GM12878 (cell line): Measurements from ENCODE around the gene EIF2S2. TPM values are rescaled to one million over a fixed set of nuclear protein-coding genes. Genes with fewer than 3 reads are reported as not detected.

Experiments used
- ASH2L ChIP-seq: fragments of 300-600, 200-600 bp; sonication (generic); IDR thresholded peaks from 2 replicates; pipeline ENCODE4 v1.6.1; 2017; ENCODE audit warnings: low read depth, mild to moderate bottlenecking, borderline replicate concordance
- BHLHE40 ChIP-seq, 2 experiments: fragments of 450-650 bp in 1 of 2; IDR thresholded peaks; 2 replicates each; pipeline ENCODE4 v1.6.1; 2011 to 2017; ENCODE audit warnings: low read depth in 2 of 2, borderline replicate concordance in 1 of 2, improper control_type of control experiment in 1 of 2, low read length in 1 of 2, mild to moderate bottlenecking in 1 of 2
- ETV6 ChIP-seq, 2 experiments: fragments of 450-650 bp in 1 of 2; IDR thresholded peaks in 1 of 2; conservative IDR thresholded peaks in 1 of 2; 2 replicates each; pipeline ENCODE4 v1.6.1; 2014; ENCODE audit warnings: antibody characterized with exemption in 1 of 2, borderline replicate concordance in 1 of 2, low read depth in 1 of 2, mild to moderate bottlenecking in 1 of 2, moderate library complexity in 1 of 2
- HDAC2 ChIP-seq: fragments of 200-600 bp; sonication (generic); IDR thresholded peaks from 2 replicates; pipeline ENCODE4 v1.6.1; 2017
- MEF2A ChIP-seq: IDR thresholded peaks from 2 replicates; pipeline ENCODE4 v1.6.1; 2011; ENCODE audit warnings: low read depth, mild to moderate bottlenecking, low read length, moderate library complexity; ENCODE audit not compliant: insufficient read depth
- NR2C1 ChIP-seq: fragments of 450-650 bp; IDR thresholded peaks from 2 replicates; pipeline ENCODE4 v1.6.1; 2017; ENCODE audit warnings: antibody characterized with exemption, mild to moderate bottlenecking, moderate library complexity
- PML ChIP-seq: IDR thresholded peaks from 2 replicates; pipeline ENCODE4 v1.6.1; 2012; ENCODE audit warnings: low read length, inconsistent platforms
- RBBP5 ChIP-seq: fragments of 200-600 bp; sonication (generic); conservative IDR thresholded peaks from 2 replicates; pipeline ENCODE4 v1.6.1; 2016
- SKIL ChIP-seq: fragments of 450-650 bp; IDR thresholded peaks from 2 replicates; pipeline ENCODE4 v1.6.1; 2017; ENCODE audit warnings: mild to moderate bottlenecking, low read depth, inconsistent platforms; ENCODE audit not compliant: poor library complexity, severe bottlenecking
- SUZ12 ChIP-seq: fragments of 200-600 bp; sonication (generic); IDR thresholded peaks from one replicate; pipeline ENCODE4 v1.6.1; 2018; ENCODE audit warnings: antibody characterized with exemption, mild to moderate bottlenecking; ENCODE audit not compliant: unreplicated experiment
- WRNIP1 ChIP-seq: IDR thresholded peaks from 2 replicates; pipeline ENCODE4 v1.6.1; 2011; ENCODE audit warnings: low read depth, low read length, improper control_type of control experiment, borderline replicate concordance
- YY1 ChIP-seq: IDR thresholded peaks from 2 replicates; pipeline ENCODE4 v1.6.1; 2011; ENCODE audit warnings: low read depth, mild to moderate bottlenecking, low read length
- ZNF207 ChIP-seq: fragments of 450-650 bp; IDR thresholded peaks from 2 replicates; pipeline ENCODE4 v1.6.1; 2014; ENCODE audit warnings: antibody characterized with exemption, mild to moderate bottlenecking, borderline replicate concordance
- polyA plus RNA-seq, 11 experiments: library from polyadenylated mRNA; depleted of rRNA in 4 of 11; unstranded in 6 of 11; stranded (reverse) in 5 of 11; fragments of >200 nt; fragmentation: Nextera tagmentation in 4 of 11; fragmentation: Illumina TruSeq in 1 of 11; extraction: Ambion mirVana in 4 of 11; extraction: Trizol in 1 of 11; gene quantifications; 1 replicate in 1 of 11; 2 replicates in 10 of 11; pipeline versions ENCODE4 v1.2.1 to v1.2.3, GENCODE V29; 2011 to 2016; ENCODE audit warnings: inconsistent platforms in 2 of 11, missing spikeins in 2 of 11, low read depth in 1 of 11
- total RNA-seq, 4 experiments: library from RNA; depleted of rRNA in 3 of 4; stranded (reverse); fragments of >200 nt in 3 of 4; fragmentation: Illumina TruSeq in 1 of 4; extraction: Trizol in 1 of 4; gene quantifications; 2 replicates each; pipeline versions ENCODE4 v1.2.1 to v1.2.3, GENCODE V29; 2013 to 2021
- TF ChIP-seq, protein P1 (sequence below): fragments of 450-650 bp; IDR thresholded peaks from 2 replicates; pipeline ENCODE4 v1.6.1; 2018; ENCODE audit warnings: borderline replicate concordance, mild to moderate bottlenecking; ENCODE audit not compliant: partially characterized antibody
- TF ChIP-seq, protein P2 (sequence below): fragments of 450-650 bp; IDR thresholded peaks from 2 replicates; pipeline ENCODE4 v1.6.1; 2017; ENCODE audit warnings: antibody characterized with exemption, mild to moderate bottlenecking, moderate library complexity
- TF ChIP-seq, protein P3 (sequence below): fragments of 450-650 bp; IDR thresholded peaks from 2 replicates; pipeline ENCODE4 v1.6.1; 2016; ENCODE audit warnings: mild to moderate bottlenecking, moderate library complexity, borderline replicate concordance

Gene EIF2S2
- total and polyA plus RNA-seq, 10 of the 15 experiments (the other 5 are each of a cell fraction or from before 2014, with no cell fraction given) = 60.2 to 153 (median 84.3) TPM

- TF ChIP-seq, protein P1, sequence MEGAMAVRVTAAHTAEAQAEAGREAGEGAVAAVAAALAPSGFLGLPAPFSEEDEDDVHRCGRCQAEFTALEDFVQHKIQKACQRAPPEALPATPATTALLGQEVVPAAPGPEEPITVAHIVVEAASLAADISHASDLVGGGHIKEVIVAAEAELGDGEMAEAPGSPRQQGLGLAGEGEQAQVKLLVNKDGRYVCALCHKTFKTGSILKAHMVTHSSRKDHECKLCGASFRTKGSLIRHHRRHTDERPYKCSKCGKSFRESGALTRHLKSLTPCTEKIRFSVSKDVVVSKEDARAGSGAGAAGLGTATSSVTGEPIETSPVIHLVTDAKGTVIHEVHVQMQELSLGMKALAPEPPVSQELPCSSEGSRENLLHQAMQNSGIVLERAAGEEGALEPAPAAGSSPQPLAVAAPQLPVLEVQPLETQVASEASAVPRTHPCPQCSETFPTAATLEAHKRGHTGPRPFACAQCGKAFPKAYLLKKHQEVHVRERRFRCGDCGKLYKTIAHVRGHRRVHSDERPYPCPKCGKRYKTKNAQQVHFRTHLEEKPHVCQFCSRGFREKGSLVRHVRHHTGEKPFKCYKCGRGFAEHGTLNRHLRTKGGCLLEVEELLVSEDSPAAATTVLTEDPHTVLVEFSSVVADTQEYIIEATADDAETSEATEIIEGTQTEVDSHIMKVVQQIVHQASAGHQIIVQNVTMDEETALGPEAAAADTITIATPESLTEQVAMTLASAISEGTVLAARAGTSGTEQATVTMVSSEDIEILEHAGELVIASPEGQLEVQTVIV = no peak
- TF ChIP-seq HDAC2 (no peak), ZNF207 (peak; percentile 60), RBBP5 (no peak), ETV6 (conservative IDR thresholded peaks at IDR 0.05 in 1 of 2, IDR thresholded peaks at IDR 0.05 in 1 of 2; ENCODE audit: borderline replicate concordance in 1 of 2, low read depth in 1 of 2) (peak in 1 of 2 experiments; percentile 17; a peak in 1 of 4 replicates), WRNIP1 (no peak), PML (peak; percentile 90), BHLHE40 (IDR thresholded peaks at IDR 0.05; ENCODE audit: borderline replicate concordance in 1 of 2, low read depth in 2 of 2, low read length in 1 of 2) (peak in 1 of 2 experiments; percentile 60; a peak in 2 of 4 replicates), SKIL (no peak), SUZ12 (no peak), MEF2A (no peak), NR2C1 (peak; percentile 74), YY1 (peak; percentile 47), ASH2L (peak; percentile 73; the same call in 1 of the 2 replicates)
- TF ChIP-seq, protein P2, sequence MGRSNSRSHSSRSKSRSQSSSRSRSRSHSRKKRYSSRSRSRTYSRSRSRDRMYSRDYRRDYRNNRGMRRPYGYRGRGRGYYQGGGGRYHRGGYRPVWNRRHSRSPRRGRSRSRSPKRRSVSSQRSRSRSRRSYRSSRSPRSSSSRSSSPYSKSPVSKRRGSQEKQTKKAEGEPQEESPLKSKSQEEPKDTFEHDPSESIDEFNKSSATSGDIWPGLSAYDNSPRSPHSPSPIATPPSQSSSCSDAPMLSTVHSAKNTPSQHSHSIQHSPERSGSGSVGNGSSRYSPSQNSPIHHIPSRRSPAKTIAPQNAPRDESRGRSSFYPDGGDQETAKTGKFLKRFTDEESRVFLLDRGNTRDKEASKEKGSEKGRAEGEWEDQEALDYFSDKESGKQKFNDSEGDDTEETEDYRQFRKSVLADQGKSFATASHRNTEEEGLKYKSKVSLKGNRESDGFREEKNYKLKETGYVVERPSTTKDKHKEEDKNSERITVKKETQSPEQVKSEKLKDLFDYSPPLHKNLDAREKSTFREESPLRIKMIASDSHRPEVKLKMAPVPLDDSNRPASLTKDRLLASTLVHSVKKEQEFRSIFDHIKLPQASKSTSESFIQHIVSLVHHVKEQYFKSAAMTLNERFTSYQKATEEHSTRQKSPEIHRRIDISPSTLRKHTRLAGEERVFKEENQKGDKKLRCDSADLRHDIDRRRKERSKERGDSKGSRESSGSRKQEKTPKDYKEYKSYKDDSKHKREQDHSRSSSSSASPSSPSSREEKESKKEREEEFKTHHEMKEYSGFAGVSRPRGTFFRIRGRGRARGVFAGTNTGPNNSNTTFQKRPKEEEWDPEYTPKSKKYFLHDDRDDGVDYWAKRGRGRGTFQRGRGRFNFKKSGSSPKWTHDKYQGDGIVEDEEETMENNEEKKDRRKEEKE = no peak
- TF ChIP-seq, protein P3, sequence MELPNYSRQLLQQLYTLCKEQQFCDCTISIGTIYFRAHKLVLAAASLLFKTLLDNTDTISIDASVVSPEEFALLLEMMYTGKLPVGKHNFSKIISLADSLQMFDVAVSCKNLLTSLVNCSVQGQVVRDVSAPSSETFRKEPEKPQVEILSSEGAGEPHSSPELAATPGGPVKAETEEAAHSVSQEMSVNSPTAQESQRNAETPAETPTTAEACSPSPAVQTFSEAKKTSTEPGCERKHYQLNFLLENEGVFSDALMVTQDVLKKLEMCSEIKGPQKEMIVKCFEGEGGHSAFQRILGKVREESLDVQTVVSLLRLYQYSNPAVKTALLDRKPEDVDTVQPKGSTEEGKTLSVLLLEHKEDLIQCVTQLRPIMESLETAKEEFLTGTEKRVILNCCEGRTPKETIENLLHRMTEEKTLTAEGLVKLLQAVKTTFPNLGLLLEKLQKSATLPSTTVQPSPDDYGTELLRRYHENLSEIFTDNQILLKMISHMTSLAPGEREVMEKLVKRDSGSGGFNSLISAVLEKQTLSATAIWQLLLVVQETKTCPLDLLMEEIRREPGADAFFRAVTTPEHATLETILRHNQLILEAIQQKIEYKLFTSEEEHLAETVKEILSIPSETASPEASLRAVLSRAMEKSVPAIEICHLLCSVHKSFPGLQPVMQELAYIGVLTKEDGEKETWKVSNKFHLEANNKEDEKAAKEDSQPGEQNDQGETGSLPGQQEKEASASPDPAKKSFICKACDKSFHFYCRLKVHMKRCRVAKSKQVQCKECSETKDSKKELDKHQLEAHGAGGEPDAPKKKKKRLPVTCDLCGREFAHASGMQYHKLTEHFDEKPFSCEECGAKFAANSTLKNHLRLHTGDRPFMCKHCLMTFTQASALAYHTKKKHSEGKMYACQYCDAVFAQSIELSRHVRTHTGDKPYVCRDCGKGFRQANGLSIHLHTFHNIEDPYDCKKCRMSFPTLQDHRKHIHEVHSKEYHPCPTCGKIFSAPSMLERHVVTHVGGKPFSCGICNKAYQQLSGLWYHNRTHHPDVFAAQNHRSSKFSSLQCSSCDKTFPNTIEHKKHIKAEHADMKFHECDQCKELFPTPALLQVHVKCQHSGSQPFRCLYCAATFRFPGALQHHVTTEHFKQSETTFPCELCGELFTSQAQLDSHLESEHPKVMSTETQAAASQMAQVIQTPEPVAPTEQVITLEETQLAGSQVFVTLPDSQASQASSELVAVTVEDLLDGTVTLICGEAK = peak; percentile 75; the same call in 1 of the 2 replicates
These were observed at the start of gene EIF2S2 (continued) for GRCh38 chr20:34111702-34112599.
